Neural cell (in vitro differentiated cells): ENCODE results near the gene MRPL28. TPM values are rescaled to one million over a fixed set of nuclear protein-coding genes. Genes with fewer than 3 reads are reported as not detected.

ENCODE experiments used
- H2AFZ ChIP-seq: fragments of 200-600, 300-800 bp; sonication (generic), shearing (Covaris generic); 2 replicates; pipeline ENCODE4 v1.6.0; 2014; ENCODE audit warnings: low read depth, mild to moderate bottlenecking, antibody characterized with exemption, low read length, moderate library complexity
- H3F3A ChIP-seq: fragments of 200-600 bp; shearing (Covaris generic); 2 replicates; pipeline ENCODE4 v1.6.1; 2016; ENCODE audit warnings: mild to moderate bottlenecking, moderate library complexity, mixed read lengths, antibody characterized with exemption, low read length; ENCODE audit not compliant: insufficient read depth, poor library complexity, severe bottlenecking
- H3K27ac ChIP-seq: fragments of 200-600, 300-800 bp; sonication (generic), shearing (Covaris generic); 2 replicates; pipeline ENCODE4 v1.5.1; 2014; ENCODE audit warnings: mild to moderate bottlenecking, low read length, moderate library complexity
- H3K27me3 ChIP-seq: fragments of 300-800, 200-600 bp; sonication (generic), shearing (Covaris generic); 2 replicates; pipeline ENCODE4 v1.6.0; 2014; ENCODE audit warnings: mild to moderate bottlenecking, low read depth, low read length, moderate library complexity; ENCODE audit not compliant: insufficient read depth
- H3K36me3 ChIP-seq: fragments of 300-800, 200-600 bp; sonication (generic), shearing (Covaris generic); 2 replicates; pipeline ENCODE4 v1.5.1; 2014; ENCODE audit warnings: mild to moderate bottlenecking, antibody characterized with exemption, low read length, moderate library complexity; ENCODE audit not compliant: insufficient read depth
- H3K4me2 ChIP-seq: fragments of 300-800, 200-600 bp; sonication (generic), shearing (Covaris generic); 2 replicates; pipeline ENCODE4 v1.6.0; 2014; ENCODE audit warnings: mild to moderate bottlenecking, low read length
- H3K4me3 ChIP-seq: fragments of 300-800, 200-600 bp; sonication (generic), shearing (Covaris generic); 2 replicates; pipeline ENCODE4 v1.5.1; 2014; ENCODE audit warnings: mild to moderate bottlenecking, low read length, moderate library complexity
- H3K79me2 ChIP-seq: fragments of 200-600 bp; shearing (Covaris generic); replicated peaks from 2 replicates; pipeline ENCODE4 v1.6.0; 2014; ENCODE audit warnings: mild to moderate bottlenecking, low read length, moderate library complexity; ENCODE audit not compliant: insufficient read depth
- H3K9ac ChIP-seq: fragments of 300-800, 200-600 bp; sonication (generic), shearing (Covaris generic); 2 replicates; pipeline ENCODE4 v1.6.1; 2016; ENCODE audit warnings: mild to moderate bottlenecking, low read length, mixed read lengths
- H3K9me2 ChIP-seq: fragments of 200-600 bp; shearing (Covaris generic); 2 replicates; pipeline ENCODE4 v1.6.1; 2016; ENCODE audit warnings: mild to moderate bottlenecking, low read length, mixed read lengths; ENCODE audit not compliant: insufficient read depth
- H3K9me3 ChIP-seq: fragments of 200-600, 300-800 bp; sonication (generic), shearing (Covaris generic); 2 replicates; pipeline ENCODE4 v1.6.1; 2016; ENCODE audit warnings: mild to moderate bottlenecking, mixed run types, low read length, moderate library complexity, mixed read lengths
- H4K20me1 ChIP-seq: fragments of 200-600 bp; shearing (Covaris generic); 2 replicates; pipeline ENCODE4 v1.6.1; 2016; ENCODE audit warnings: mild to moderate bottlenecking, mixed run types; ENCODE audit not compliant: insufficient read depth
- EP300 ChIP-seq: fragments of 450-650 bp; conservative IDR thresholded peaks from 2 replicates; pipeline ENCODE4 v1.6.1; 2014; ENCODE audit warnings: antibody characterized with exemption, mild to moderate bottlenecking, moderate library complexity; ENCODE audit not compliant: poor library complexity, severe bottlenecking
- EZH2 ChIP-seq: fragments of 200-600, 300-800 bp; shearing (Covaris generic), sonication (generic); IDR thresholded peaks from 2 replicates; pipeline ENCODE4 v1.6.1; 2014; ENCODE audit warnings: antibody characterized with exemption, low read length, borderline replicate concordance, mild to moderate bottlenecking; ENCODE audit not compliant: insufficient read depth, poor library complexity, severe bottlenecking
- MXI1 ChIP-seq: fragments of 450-650 bp; conservative IDR thresholded peaks from 2 replicates; pipeline ENCODE4 v1.6.1; 2014; ENCODE audit warnings: antibody characterized with exemption, mild to moderate bottlenecking; ENCODE audit not compliant: poor library complexity, severe bottlenecking
- POLR2AphosphoS5 ChIP-seq: IDR thresholded peaks from 2 replicates; pipeline ENCODE4 v1.6.1; 2012
- RAD21 ChIP-seq: fragments of 450-650 bp; conservative IDR thresholded peaks from 2 replicates; pipeline ENCODE4 v1.6.1; 2014; ENCODE audit warnings: antibody characterized with exemption, mild to moderate bottlenecking, moderate library complexity
- SMC3 ChIP-seq: fragments of 450-650 bp; conservative IDR thresholded peaks from 2 replicates; pipeline ENCODE4 v1.6.1; 2014; ENCODE audit warnings: antibody characterized with exemption, mild to moderate bottlenecking, moderate library complexity; ENCODE audit not compliant: poor library complexity
- TAF1 ChIP-seq: IDR thresholded peaks from 2 replicates; pipeline ENCODE4 v1.6.1; 2012; ENCODE audit warnings: low read depth
- polyA plus RNA-seq: library from polyadenylated mRNA; depleted of rRNA; stranded (reverse); fragments of >200 nt; gene quantifications from 2 replicates; pipeline ENCODE4 v1.2.3, GENCODE V29; 2014
- TF ChIP-seq, protein P1 (sequence below): IDR thresholded peaks from 2 replicates; pipeline ENCODE4 v1.6.1; 2012; ENCODE audit warnings: borderline replicate concordance
- TF ChIP-seq, protein P2 (sequence below): fragments of 450-650 bp; IDR thresholded peaks from 2 replicates; pipeline ENCODE4 v1.5.1; 2014; ENCODE audit warnings: antibody characterized with exemption, mild to moderate bottlenecking, moderate library complexity; ENCODE audit not compliant: poor library complexity, severe bottlenecking

MRPL28 gene
- polyA plus RNA-seq, 1 donor from 2014 or later: 134 TPM

DNA sequence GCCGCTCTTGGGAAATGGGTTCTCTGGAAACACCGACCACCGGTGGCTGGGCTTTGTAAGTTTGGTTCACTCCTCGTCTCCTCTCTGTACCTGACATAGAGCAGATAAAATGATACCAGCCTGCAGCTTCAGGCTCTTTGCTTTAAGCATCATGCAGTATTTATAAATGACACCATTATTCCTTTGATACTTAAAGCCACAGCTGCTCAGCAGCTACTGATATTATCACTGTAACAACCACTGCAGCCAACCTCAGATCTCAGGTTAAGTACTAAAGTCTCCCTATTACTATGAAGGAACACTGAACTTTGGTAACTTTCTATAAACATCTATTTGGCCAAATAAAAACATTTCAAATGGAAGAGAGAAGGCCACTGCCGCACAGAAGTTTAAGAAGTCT, 52.8 kb downstream of the MRPL28 start:
- Histone ChIP-seq H3K9me2 (no peaks in the 10 kb centered on the region), H3K36me3 (no peaks in the 10 kb centered on the region), H3K27me3 (no peaks in the 10 kb centered on the region), H3K27ac (no peak overlapping the region), H2AFZ (no peak overlapping the region), H3K9me3 (no peaks in the 10 kb centered on the region), H4K20me1 (no peaks in the 10 kb centered on the region), H3K79me2 (peaks cover 4% of the 10 kb centered on the region), H3K4me3 (no peak overlapping the region), H3F3A (no peaks in the 10 kb centered on the region), H3K4me2 (no peak overlapping the region), H3K9ac (no peak overlapping the region)
- TF ChIP-seq, protein P1, sequence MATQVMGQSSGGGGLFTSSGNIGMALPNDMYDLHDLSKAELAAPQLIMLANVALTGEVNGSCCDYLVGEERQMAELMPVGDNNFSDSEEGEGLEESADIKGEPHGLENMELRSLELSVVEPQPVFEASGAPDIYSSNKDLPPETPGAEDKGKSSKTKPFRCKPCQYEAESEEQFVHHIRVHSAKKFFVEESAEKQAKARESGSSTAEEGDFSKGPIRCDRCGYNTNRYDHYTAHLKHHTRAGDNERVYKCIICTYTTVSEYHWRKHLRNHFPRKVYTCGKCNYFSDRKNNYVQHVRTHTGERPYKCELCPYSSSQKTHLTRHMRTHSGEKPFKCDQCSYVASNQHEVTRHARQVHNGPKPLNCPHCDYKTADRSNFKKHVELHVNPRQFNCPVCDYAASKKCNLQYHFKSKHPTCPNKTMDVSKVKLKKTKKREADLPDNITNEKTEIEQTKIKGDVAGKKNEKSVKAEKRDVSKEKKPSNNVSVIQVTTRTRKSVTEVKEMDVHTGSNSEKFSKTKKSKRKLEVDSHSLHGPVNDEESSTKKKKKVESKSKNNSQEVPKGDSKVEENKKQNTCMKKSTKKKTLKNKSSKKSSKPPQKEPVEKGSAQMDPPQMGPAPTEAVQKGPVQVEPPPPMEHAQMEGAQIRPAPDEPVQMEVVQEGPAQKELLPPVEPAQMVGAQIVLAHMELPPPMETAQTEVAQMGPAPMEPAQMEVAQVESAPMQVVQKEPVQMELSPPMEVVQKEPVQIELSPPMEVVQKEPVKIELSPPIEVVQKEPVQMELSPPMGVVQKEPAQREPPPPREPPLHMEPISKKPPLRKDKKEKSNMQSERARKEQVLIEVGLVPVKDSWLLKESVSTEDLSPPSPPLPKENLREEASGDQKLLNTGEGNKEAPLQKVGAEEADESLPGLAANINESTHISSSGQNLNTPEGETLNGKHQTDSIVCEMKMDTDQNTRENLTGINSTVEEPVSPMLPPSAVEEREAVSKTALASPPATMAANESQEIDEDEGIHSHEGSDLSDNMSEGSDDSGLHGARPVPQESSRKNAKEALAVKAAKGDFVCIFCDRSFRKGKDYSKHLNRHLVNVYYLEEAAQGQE: no peak
- no peak for TF ChIP-seq EZH2
- TF ChIP-seq EP300: no peak
- no peak for TF ChIP-seq POLR2AphosphoS5
- no peak for TF ChIP-seq TAF1
- no peak for TF ChIP-seq MXI1
- no peak for TF ChIP-seq SMC3
- no peak for TF ChIP-seq RAD21
- TF ChIP-seq, protein P2, sequence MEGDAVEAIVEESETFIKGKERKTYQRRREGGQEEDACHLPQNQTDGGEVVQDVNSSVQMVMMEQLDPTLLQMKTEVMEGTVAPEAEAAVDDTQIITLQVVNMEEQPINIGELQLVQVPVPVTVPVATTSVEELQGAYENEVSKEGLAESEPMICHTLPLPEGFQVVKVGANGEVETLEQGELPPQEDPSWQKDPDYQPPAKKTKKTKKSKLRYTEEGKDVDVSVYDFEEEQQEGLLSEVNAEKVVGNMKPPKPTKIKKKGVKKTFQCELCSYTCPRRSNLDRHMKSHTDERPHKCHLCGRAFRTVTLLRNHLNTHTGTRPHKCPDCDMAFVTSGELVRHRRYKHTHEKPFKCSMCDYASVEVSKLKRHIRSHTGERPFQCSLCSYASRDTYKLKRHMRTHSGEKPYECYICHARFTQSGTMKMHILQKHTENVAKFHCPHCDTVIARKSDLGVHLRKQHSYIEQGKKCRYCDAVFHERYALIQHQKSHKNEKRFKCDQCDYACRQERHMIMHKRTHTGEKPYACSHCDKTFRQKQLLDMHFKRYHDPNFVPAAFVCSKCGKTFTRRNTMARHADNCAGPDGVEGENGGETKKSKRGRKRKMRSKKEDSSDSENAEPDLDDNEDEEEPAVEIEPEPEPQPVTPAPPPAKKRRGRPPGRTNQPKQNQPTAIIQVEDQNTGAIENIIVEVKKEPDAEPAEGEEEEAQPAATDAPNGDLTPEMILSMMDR: no peak

Other genes with a start within 250 kb of the MRPL28 start
- 6.1 and 11.5 TPM in 2 replicates for gene NPRL3, start 231.9 kb downstream of the MRPL28 start, polyA plus RNA-seq
- gene HBZ, start 217.9 kb downstream of the MRPL28 start, polyA plus RNA-seq: not detected in 2 replicates
- not detected in 2 replicates for gene HBM, start 204.6 kb downstream of the MRPL28 start, polyA plus RNA-seq
- not detected in 2 replicates for gene HBA2, start 197.7 kb downstream of the MRPL28 start, polyA plus RNA-seq
- not detected in 2 replicates for gene HBA1, start 193.9 kb downstream of the MRPL28 start, polyA plus RNA-seq
- 3.9 and 4.5 TPM in 2 replicates for gene HBQ1, start 190.1 kb downstream of the MRPL28 start, polyA plus RNA-seq
- gene LUC7L, start 141.1 kb downstream of the MRPL28 start, polyA plus RNA-seq: 564 and 580 TPM in 2 replicates
- gene FAM234A, start 135.7 kb downstream of the MRPL28 start, polyA plus RNA-seq: 29.9 and 31.7 TPM in 2 replicates
- gene RGS11, start 94.6 kb downstream of the MRPL28 start, polyA plus RNA-seq: 3.5 and 4.7 TPM in 2 replicates
- 176 and 247 TPM in 2 replicates for gene ARHGDIG, start 89.9 kb downstream of the MRPL28 start, polyA plus RNA-seq
- gene PDIA2, start 87.4 kb downstream of the MRPL28 start, polyA plus RNA-seq: 109 and 142 TPM in 2 replicates
- 30.5 and 34.3 TPM in 2 replicates for gene AXIN1, start 17.8 kb downstream of the MRPL28 start, polyA plus RNA-seq
- gene PGAP6, start 11.4 kb upstream of the MRPL28 start, polyA plus RNA-seq: 36.7 and 47.3 TPM in 2 replicates
- gene NME4, start 26.7 kb upstream of the MRPL28 start, polyA plus RNA-seq: 63.4 and 65.2 TPM in 2 replicates
- gene DECR2, start 31.3 kb upstream of the MRPL28 start, polyA plus RNA-seq: 58.8 and 71.8 TPM in 2 replicates
- 55.0 and 60.4 TPM in 2 replicates for gene RAB11FIP3, start 55.1 kb upstream of the MRPL28 start, polyA plus RNA-seq
- 11.5 and 15.6 TPM in 2 replicates for gene CAPN15, start 157.2 kb upstream of the MRPL28 start, polyA plus RNA-seq
- gene PRR35, start 189.9 kb upstream of the MRPL28 start, polyA plus RNA-seq: not detected in 2 replicates
- not detected in 2 replicates for gene NHLRC4, start 196.5 kb upstream of the MRPL28 start, polyA plus RNA-seq
- gene PIGQ, start 199.4 kb upstream of the MRPL28 start, polyA plus RNA-seq: 69.2 and 78.8 TPM in 2 replicates
- gene RAB40C, start 219.5 kb upstream of the MRPL28 start, polyA plus RNA-seq: 40.7 and 44.5 TPM in 2 replicates